HG02678 (cell line): Measurements from ENCODE around the gene ACOD1.
"Not testable (repeated sequence)": the region's sequence is repeated elsewhere in the genome, so short reads cannot be mapped to it uniquely, and the experiment has no call there.

Source experiments
- ATAC-seq: cut with Tn5 transposase; IDR thresholded peaks from one replicate; pipeline ENCODE4 v1.9.1; 2021; ENCODE audit warnings: mild to moderate bottlenecking, moderate library complexity; ENCODE audit not compliant: unreplicated experiment

The ACOD1 gene

DNA sequence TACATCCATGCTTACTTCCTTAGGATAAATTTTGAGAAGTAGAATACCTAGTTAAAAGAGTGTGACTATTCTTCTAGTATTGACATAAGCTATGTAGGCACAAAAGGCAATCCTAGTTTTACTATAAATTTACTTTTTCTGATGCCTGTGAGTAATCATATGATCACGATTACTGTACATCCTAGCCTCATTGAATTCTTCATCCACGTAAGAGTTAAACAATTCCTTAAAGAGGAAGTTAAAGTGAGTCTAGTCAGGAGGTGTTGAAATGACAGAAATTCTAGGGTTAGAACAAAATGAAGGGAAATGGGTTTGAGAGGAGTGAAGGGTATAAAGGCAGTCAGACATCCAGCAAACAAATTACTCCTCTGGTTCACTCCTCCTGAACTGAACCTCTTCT, at the start of gene ACOD1:
ACOD1 (plus strand) TSS at position 363 of the 400 bp plus-strand sequence. CDS start 48 bp downstream, outside the sequence.
- no peak for ATAC-seq

DNA sequence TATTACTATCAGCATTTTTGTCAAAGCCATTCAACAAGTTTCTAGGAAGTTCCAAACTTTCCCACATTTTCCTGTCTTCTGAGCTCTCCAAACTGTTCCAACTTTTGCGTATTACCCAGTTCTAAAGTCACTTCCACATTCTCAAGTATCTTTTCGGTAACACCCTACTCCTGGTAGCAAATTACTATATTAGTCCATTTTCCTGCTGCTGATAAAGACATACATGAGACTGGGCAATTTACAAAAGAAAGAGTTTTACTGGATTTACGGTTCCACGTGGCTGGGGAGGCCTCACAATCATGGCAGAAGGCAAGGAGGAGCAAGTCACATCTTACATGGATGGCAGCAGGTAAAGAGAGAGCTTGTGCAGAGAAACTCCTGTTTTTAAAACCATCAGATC, 49.2 kb upstream of the ACOD1 start:
- not testable (repeated sequence) for ATAC-seq

DNA sequence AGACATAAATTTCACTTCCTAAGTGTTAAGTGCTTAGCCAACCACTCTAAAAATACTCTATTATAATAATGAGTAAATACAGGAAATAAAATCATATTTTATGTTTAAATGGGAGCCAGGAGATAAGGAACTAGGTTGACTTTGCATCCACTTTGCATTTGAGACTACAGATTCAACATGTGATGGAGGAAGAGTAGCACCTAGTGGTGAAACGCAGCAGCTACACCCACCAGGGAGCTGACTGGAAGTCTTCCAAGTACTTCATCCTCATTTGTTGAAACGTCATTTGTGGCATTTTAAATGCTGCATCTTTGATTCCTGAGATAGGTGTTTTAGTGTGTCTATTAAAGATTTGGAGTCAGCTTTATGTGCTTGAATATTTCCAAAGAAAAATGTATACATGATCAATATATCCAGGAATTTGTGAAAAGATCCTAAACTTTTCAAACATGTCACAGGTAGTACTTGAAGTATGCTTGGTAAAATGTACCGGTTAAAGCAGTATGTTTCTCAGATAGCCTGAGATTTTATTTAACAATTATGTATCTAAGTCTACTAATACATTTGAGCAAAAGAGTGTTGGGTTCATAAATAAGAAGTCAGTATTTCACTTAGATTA, 44.7 kb upstream of the ACOD1 start:
- ATAC-seq: peak; percentile 98

DNA sequence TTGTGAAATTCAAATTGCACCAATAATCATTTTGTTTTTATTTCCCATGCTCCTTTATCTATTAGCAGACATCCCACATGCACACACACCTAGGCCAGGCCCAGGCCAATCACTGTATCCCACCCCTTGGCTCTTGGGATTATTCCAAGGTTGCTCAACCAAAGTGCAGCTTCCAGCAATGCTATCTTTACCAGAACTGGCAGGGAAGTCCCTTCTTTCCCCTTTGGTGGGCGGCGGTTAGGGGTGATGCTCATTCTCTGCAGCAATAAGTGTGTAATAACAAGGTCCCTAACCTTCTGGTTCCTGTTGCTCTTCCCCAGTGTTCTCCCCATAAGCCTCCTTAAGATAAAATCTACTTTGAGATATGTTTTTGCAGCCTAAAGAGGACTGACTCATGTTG, 43.8 kb upstream of the ACOD1 start:
- no peak for ATAC-seq

DNA sequence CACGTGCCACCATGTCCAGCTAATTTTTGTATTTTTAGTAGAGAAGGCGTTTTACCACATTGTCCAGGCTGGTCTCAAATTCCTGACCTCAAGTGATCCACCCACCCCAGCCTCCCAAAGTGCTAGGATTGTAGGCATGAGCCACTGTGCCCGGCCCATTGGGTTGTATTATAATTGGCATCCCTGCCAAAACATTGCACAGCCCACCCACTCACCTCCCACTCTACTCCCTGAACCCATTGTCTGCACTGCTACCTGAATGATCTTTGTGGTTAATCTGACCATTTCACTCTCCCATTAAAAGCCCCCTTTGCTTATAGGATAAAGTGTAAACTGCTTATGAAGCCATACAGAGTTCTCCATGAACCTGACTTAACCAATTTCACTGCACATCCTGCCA, 35.8 kb upstream of the ACOD1 start:
- no peak for ATAC-seq

DNA sequence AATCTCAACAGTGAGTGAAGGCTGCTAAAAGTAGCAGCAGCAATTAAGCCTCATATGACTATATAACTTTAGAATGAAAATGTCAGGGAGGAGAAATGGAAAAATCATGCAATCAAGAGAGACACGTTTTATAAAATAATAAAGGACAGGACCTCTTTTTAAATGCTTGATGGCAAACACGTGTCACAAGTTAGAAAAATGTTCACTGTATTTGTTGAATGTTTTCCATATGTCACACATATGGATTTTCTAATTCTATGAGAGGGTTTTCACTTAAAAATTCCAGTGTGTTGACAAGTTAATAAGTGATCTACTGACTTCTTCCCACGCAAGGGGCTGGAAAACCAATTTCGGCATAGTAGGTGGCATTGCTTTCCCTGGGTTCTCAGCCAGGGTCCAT, 34.4 kb upstream of the ACOD1 start:
- ATAC-seq: no peak

DNA sequence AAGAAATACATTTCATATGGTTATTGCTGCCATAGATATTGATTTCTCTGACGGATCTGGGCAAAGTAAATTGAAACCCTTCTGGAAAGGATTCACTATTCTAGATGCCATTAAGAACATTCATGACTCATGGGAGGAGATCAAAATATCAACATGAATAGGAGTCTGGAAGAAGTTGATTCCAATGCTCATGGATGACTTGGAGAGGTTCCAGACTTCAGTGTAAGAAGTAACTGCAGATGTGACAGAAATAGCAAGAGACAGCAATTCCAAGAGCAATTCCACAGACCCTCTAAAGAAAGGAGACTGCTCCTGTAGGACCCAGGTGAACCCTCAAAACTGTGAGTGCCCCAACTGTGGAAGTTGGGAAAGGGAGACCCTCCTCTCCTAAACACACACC, 31.2 kb upstream of the ACOD1 start:
- ATAC-seq: no peak

DNA sequence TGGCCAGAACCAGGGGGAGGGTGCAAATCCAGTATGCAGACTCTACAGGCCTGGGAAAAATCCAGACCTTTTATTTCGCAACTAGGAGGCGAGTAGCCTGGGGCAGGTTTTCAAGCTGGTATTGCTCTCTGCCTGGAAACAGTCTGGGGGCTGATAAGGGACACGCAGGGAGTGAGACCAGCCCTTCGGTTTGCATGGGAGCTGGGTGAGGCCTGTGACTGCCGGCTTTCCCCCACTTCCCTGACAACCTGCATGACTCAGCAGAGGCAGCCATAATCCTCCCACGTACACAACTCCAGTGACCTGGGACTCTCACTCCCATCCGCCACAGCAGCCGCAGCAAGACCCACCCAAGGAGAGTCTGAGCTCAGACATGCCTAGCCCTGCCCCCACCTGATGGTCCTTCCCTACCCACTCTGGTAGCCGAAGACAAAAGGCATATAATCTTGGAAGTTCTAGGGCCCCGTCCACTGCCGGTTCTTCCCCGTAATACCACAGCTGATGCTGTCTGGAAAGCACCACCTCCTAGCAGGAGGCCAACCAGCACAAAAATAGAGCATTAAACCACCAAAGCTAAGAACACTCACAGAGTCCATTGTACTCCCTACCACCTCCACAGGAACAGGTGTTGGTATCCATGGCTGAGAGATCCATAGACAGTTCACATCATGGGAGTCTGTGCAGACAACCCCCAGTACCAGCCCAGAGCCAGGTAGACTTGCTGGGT, 30.4 kb upstream of the ACOD1 start:
- ATAC-seq: not testable (repeated sequence)

DNA sequence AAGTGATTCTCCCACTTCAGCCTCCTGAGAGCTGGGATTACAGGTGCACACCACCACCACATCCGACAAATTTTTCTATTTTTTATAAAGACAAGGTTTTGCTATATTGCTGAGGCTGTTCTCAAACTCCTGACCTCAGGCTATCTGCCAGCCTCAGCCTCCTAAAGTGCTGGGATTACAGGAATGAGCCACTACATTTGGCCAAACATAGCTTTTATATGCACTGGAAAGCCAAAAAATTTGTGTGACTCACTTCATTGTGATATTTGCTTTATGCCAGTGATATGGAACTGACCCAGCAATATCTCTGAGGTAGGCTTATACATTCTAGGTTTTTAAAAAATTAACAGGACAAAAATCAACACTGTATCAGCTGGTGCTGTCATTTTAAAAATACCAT, 26.8 kb upstream of the ACOD1 start:
- no peak for ATAC-seq

DNA sequence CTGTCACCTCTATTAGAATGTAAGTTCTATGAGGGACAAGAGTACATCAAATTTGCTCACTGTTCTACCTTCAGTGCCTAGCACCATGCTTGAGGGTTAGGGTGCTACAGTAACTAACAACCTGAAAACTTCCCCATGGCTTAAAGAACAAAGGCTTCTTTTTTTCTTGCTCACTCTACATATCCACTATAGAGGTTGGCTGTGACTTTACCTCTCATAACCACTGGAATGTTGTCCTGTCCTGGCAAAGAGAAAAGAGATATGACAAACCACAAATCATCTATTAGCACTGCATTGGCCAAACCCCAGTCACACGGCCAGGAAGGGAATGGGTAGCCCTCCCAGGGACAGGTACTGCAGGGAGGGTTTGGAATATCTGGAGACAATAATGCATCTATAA, 23.2 kb upstream of the ACOD1 start:
- no peak for ATAC-seq

DNA sequence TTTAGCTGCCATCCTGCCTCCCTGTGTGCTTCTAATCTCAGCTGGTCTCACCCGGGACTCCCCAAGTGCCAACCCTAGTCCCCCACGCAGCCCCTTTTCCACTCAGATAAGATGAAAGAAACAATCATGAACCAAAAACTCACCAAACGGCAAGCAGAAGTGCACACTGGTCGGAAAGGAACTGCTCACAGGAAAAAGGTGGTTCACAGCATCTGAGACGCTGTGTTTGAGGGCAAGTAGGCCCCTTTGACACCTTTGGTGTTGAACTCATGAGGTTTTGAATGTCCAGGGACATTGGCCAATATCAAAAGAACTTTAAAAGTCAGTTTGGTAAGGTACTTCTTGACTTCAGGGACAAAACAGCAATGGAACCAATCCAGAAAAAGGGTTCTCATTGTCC, 20.4 kb upstream of the ACOD1 start:
- ATAC-seq: no peak

DNA sequence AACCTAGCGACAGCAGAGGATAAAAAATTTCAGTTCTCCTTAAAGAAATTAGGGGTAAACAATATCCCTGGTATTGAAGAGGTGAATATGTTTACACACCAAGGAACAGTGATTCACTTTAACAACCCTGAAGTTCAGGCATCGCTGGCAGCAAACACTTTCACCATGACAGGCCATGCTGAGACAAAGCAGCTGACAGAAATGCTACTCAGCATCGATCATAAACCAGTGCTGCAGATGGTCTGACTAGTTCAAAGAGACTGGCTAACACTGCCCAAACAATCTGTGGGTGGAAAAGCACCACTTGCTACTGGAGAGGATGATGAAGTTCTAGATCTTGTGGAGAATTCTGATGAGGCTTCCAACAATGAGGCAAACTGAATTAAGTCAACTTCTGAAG, 19.9 kb upstream of the ACOD1 start:
- ATAC-seq: no peak

DNA sequence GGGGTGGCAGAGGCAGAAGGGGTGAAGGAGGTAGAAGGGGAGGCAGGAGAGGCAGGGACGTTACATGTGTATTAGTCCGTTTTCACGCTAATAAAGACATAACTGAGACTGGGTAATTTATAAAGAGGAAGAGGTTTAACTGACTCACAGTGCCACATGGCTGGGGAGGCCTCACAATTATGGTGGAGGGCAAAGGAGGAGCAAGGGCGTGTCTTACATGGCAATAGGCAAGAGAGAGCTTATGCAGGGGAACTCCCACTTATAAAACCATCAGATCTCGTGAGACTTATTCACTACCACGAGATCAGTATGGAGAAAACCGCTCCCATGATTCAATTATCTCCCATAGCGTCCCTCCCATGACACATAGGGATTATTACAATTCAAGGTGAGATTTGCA, 19.0 kb upstream of the ACOD1 start:
- ATAC-seq: no peak

DNA sequence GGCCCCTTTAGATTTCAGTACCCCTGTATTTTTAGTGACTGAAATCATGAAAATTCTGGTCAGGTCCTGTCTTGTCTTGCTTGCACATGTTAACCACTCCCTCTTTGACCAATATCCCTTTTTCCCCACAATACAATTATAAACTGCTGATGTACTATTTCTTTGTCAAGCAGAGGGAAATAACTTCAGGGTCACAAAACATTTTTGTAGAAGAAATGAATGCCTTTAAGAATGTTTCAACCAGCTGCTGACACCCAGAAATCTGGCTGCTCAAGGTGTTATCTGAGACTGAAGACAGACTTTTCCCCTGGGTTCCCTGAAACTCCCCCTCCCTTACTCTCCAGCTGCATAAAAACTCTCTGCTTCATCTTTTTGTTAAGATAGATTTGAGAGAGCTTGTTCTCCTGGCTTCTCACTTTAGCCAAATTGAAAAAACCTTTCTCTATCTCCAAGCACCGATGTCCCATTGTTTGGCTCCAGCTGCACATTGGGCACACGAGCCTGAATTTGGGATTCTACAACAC, 18.4 kb upstream of the ACOD1 start:
- ATAC-seq: no peak

DNA sequence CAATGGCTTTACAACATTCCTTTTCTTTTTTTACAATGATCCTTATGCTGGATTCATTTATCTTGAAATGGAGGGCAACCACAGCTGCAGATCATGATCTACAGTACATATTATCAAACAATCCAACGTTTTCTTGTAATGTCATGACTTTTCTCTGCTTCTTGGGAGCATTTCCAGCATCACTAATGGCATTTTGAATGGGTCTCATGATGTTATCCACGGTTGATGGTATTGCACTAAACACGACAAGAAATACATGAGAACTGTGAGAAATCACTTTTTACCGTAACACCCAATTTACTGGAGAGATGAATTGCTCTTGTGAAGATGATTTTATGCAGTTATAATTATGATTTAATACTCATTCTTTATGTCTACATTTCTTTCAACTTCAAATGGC, 16.2 kb upstream of the ACOD1 start:
- ATAC-seq: no peak

DNA sequence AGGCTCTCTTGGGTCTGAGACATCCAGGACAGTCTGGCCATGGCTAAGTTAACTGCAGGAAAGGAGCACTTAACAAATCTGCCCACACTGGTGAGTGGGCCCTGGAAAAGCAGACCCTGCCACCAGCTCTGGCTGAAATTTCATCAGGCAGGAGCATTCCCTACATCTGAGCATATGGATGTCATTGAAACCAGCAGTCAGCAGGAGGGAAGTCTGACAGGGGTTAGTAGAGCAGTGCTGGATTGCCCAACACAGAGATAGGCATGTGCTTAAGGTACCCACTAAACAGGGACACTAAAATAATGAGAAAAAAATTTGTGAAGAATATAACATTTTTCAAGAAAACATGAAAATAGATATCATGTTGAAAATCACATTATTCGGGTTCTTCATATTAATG, 13.6 kb upstream of the ACOD1 start:
- ATAC-seq: no peak

DNA sequence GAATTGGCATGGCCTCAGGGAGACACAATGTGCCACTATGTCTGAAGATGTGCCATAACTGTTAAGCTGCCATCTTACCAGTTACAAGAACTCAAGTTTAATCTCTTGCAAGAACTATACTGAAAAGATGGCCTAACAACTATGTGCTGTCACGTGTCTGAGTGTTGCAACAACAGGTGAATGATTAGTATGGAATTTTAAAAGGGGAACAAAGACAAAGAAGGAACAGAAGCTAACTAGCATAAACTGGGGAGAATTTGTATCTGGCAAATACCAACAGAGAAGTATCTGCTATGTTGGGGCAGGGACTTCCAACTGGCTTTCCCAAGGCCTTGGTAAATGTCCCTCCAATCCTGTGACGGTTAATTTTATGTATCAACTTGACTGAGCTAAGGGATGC, 11.5 kb upstream of the ACOD1 start:
- no peak for ATAC-seq

DNA sequence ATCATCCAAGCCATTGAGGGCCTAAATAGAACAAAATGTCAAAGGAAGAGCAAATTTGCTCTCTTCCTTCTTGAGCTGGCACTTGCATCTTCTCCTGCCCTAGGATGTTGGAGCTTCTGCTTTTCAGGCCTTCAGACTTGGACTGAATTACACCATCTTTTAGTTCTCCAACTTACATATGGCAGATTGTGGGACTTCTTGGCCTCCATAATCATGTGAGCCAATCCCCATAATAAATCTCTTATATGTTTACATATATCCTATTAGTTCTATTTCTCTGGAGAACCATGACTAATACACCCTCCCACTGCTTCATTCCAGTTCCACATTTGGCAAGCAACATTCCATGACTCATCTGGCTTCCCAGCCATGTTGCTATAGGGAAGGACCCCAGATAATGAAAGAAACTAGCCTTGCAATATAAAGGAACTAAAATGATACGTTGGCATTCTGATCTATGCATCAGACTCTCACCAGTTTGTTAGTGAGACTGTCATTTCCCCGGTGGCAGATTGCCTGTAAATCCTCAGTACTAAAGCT, 11.0 kb upstream of the ACOD1 start:
- no peak for ATAC-seq

DNA sequence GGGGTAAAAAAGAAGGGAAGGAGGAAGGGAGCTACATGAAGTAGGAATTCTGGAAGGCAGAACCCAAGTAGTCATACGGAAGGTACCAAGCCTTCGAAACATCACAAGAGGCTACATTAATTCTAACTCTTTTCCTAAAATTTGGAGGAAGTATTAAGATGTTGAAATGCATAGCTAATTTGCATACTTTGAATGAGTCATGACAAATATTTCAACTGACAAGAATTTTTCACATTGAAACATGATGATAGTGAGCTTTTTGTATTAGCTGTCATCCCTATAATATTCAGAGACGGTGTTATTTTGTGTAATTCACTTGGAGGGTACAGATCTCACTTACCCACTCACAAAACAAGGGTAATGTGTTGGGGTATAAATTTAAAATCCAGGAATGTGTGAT, 9.1 kb upstream of the ACOD1 start:
- ATAC-seq: no peak

DNA sequence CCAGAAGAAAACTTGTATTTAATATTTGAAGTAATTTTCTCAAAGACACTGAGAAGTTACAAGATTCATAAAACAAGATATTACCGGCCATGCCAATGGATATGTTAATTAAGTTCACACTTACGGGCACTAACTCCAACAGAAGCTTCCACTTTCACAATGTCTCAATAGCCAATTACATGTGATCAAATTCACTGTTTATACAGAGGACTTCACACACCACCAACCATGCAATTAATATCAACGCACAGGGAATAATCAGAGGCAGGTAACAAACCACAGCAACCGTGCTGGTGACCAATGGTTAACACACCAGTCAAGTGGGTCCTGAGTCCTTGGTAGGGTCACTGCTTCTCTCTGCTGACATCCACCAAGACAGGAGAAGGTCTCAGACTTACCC, 5.9 kb upstream of the ACOD1 start:
- no peak for ATAC-seq

DNA sequence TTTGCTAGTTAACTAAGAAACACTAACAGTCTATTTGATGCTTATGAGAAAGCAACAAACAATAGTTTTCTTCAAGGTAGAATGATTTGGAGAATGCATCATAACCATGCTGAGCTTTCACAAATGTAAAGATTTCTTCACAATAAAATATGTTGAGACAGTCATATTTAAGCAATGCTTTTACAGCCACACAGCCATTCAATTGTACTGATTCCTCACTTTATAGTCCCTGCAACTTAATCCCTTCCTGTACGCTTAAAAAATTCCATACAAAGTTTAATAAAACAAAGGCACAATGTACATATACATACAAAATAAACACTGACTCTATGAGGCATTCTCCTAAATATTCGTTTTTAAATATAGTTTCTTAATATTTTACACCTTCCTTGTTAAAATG, 4.7 kb upstream of the ACOD1 start:
- no peak for ATAC-seq

DNA sequence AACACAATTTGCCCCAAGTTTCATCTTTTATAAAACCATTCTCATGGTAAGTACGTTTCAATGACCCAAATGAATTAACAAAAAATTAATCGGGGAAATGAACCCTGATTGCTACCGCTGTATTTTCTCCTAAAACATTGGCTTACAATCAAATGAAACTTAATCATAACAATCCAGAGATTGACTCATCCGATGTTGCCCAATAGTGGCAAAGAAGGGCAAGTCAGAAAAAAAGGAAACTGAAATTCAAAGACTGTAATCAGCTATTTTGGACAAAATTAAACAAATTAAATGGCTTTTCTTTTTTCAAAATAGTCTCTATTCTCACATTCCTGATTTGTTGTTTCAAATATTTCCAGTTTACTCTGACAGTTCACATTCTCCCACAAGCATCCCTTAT, 3.9 kb upstream of the ACOD1 start:
- no peak for ATAC-seq
